MM.1S (cell line): Measurements from ENCODE around the gene CD1D.

ENCODE experiments used
- DNase-seq: peaks from one replicate; pipeline ENCODE4 v3.0.0-alpha.2; 2015
- H2AFZ ChIP-seq: fragments of 300-600 bp; sonication (generic); 2 replicates; pipeline ENCODE4 v1.6.0; 2016; ENCODE audit warnings: antibody characterized with exemption, low read length
- H3F3A ChIP-seq: fragments of 300-600 bp; sonication (generic); 2 replicates; pipeline ENCODE4 v1.6.1; 2016; ENCODE audit warnings: mild to moderate bottlenecking, antibody characterized with exemption, low read length, moderate library complexity, mixed read lengths; ENCODE audit not compliant: insufficient read depth
- H3K27ac ChIP-seq: fragments of 300-600 bp; sonication (generic); 2 replicates; pipeline ENCODE4 v1.5.1; 2016; ENCODE audit warnings: mild to moderate bottlenecking, low read length
- H3K27me3 ChIP-seq: fragments of 300-600 bp; sonication (generic); replicated peaks from 2 replicates; pipeline ENCODE4 v1.6.0; 2016; ENCODE audit warnings: low read length; ENCODE audit not compliant: insufficient read depth
- H3K36me3 ChIP-seq: fragments of 300-600 bp; sonication (generic); replicated peaks from 2 replicates; pipeline ENCODE4 v1.6.1; 2016; ENCODE audit warnings: mild to moderate bottlenecking, low read length, mixed read lengths; ENCODE audit not compliant: insufficient read depth
- H3K4me1 ChIP-seq: fragments of 300-600 bp; sonication (generic); 2 replicates; pipeline ENCODE4 v1.6.1; 2016; ENCODE audit warnings: low read length, mixed read lengths
- H3K4me2 ChIP-seq: fragments of 300-600 bp; sonication (generic); 2 replicates; pipeline ENCODE4 v1.6.0; 2016; ENCODE audit warnings: low read depth, low read length
- H3K4me3 ChIP-seq: fragments of 300-600 bp; sonication (generic); 2 replicates; pipeline ENCODE4 v1.5.1; 2016; ENCODE audit warnings: low read length, mixed read lengths
- H3K79me2 ChIP-seq: fragments of 300-600 bp; sonication (generic); 2 replicates; pipeline ENCODE4 v1.6.1; 2016; ENCODE audit warnings: mixed run types, low read length, mixed read lengths
- H3K9ac ChIP-seq: fragments of 300-600 bp; sonication (generic); 2 replicates; pipeline ENCODE4 v1.6.1; 2016; ENCODE audit warnings: low read length, mixed read lengths
- H3K9me2 ChIP-seq: fragments of 300-600 bp; sonication (generic); replicated peaks from 2 replicates; pipeline ENCODE4 v1.6.1; 2016; ENCODE audit warnings: mild to moderate bottlenecking, low read length, mixed read lengths; ENCODE audit not compliant: insufficient read depth
- H3K9me3 ChIP-seq: fragments of 300-600 bp; sonication (generic); replicated peaks from 2 replicates; pipeline ENCODE4 v1.6.1; 2016; ENCODE audit warnings: mild to moderate bottlenecking, low read length, mixed read lengths; ENCODE audit not compliant: insufficient read depth
- H4K20me1 ChIP-seq: fragments of 300-600 bp; sonication (generic); 2 replicates; pipeline ENCODE4 v1.6.1; 2016; ENCODE audit warnings: mild to moderate bottlenecking, low read length, moderate library complexity, mixed read lengths; ENCODE audit not compliant: insufficient read depth
- CTCF ChIP-seq: fragments of 300-600 bp; sonication (generic); IDR thresholded peaks from 2 replicates; pipeline ENCODE4 v1.5.1; 2016; ENCODE audit warnings: antibody characterized with exemption, low read length, mixed read lengths
- EZH2 ChIP-seq: fragments of 300-600 bp; sonication (generic); optimal IDR thresholded peaks from 2 replicates; pipeline ENCODE3; 2017; ENCODE audit warnings: low read depth, mild to moderate bottlenecking, antibody characterized with exemption, low read length, mixed read lengths

Gene CD1D

GRCh38 chr1:158180741-158181576, at the start of gene CD1D:
Gene CD1D, plus strand, starts transcription at chr1:158180895. Its CDS starts 207 bp downstream, at chr1:158181102.
- DNase-seq = no peak
- no peak within 1 kb of the TSS for H3K9ac ChIP-seq
- H3K4me3 ChIP-seq = peak within 1 kb of the TSS; percentile 23
- peak within 1 kb of the TSS; percentile 52 for H3K4me2 ChIP-seq
- no peaks in the 10 kb centered on the region for H3K9me3 ChIP-seq
- TF ChIP-seq CTCF (no peak), EZH2 (peak; percentile 96)
- no peaks in the 10 kb centered on the region for H3K9me2 ChIP-seq
- H2AFZ ChIP-seq = 0 out of 2 replicates have a peak within 1 kb of the TSS, but pooled peaks have one; percentile 8
- no peaks in the 10 kb centered on the region for H3K36me3 ChIP-seq
- peaks cover 7% of the 10 kb centered on the region; the same call in 1 of the 2 replicates for H3F3A ChIP-seq
- H3K79me2 ChIP-seq = no peaks in the 10 kb centered on the region
- no peak within 1 kb of the TSS for H3K27ac ChIP-seq
- no peaks in the 10 kb centered on the region for H4K20me1 ChIP-seq
- peaks cover 17% of the 10 kb centered on the region for H3K4me1 ChIP-seq
- peaks cover 97% of the 10 kb centered on the region for H3K27me3 ChIP-seq

- no peaks in the 10 kb centered on the region for H3K36me3 ChIP-seq
- H3K4me2 ChIP-seq = no peak overlapping the region
- peaks cover 7% of the 10 kb centered on the region for H3K4me1 ChIP-seq
- 0 out of 2 replicates have a peak, but pooled peaks cover under 1% of the 10 kb centered on the region for H4K20me1 ChIP-seq
- no peak overlapping the region for H3K4me3 ChIP-seq
- no peak overlapping the region for H3K27ac ChIP-seq
- H3K27me3 ChIP-seq = peaks cover 53% of the 10 kb centered on the region
- no peak overlapping the region for H2AFZ ChIP-seq
- DNase-seq = no peak
- no peaks in the 10 kb centered on the region for H3K79me2 ChIP-seq
- no peak overlapping the region for H3K9ac ChIP-seq
- peaks cover 6% of the 10 kb centered on the region for H3F3A ChIP-seq
- H3K9me3 ChIP-seq = no peaks in the 10 kb centered on the region
- H3K9me2 ChIP-seq = no peaks in the 10 kb centered on the region
- TF ChIP-seq CTCF = no peak
These were observed 49.5 kb upstream of the CD1D start for GRCh38 chr1:158131217-158131616.

DNA sequence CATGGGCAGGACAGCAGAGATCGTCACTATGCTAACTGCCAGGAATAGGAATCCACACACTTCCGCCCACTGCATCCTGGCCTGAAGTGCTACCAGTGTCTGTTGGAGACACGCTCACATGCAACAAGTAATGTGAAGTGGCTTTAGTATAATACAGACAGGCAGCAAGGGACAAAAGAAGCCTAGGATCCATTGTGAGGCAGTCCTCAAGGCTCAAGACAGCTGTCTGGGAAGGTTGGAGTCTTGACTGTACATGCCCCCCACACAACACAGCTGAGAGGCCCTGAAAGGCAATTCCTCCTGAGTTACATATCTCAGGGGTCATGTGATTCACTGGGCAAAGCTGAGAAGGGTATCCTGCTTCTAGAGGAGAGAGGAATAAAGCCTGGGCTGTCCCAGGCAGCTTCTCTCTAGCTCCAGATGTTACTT, 39.9 kb upstream of the CD1D start:
- no peaks in the 10 kb centered on the region for H3F3A ChIP-seq
- peaks cover 6% of the 10 kb centered on the region; the same call in 1 of the 2 replicates for H3K27me3 ChIP-seq
- no peak overlapping the region for H3K4me2 ChIP-seq
- no peaks in the 10 kb centered on the region for H3K79me2 ChIP-seq
- no peaks in the 10 kb centered on the region for H3K36me3 ChIP-seq
- H3K27ac ChIP-seq = no peak overlapping the region
- no peaks in the 10 kb centered on the region for H4K20me1 ChIP-seq
- no peak for DNase-seq
- no peaks in the 10 kb centered on the region for H3K4me1 ChIP-seq
- H3K9ac ChIP-seq = no peak overlapping the region
- H3K9me2 ChIP-seq = no peaks in the 10 kb centered on the region
- no peak for TF ChIP-seq CTCF
- H3K9me3 ChIP-seq = no peaks in the 10 kb centered on the region
- H2AFZ ChIP-seq = no peak overlapping the region
- H3K4me3 ChIP-seq = no peak overlapping the region
